Stomach smooth muscle (tissue), 2 donors: ENCODE measurements around the gene MRPL10.

Experiments
- H3K27ac ChIP-seq: one replicate; pipeline ENCODE4 v1.7.0; 2013; ENCODE audit warnings: mild to moderate bottlenecking, low read length, inconsistent platforms
- H3K27me3 ChIP-seq, 2 donors: one replicate each; pipeline ENCODE4 v1.7.0; 2013; ENCODE audit warnings: low read length in 2 of 2; ENCODE audit not compliant: insufficient read depth in 2 of 2, control insufficient read depth in 1 of 2
- H3K36me3 ChIP-seq, 2 donors: one replicate each; pipeline ENCODE4 v1.7.0; 2013; ENCODE audit warnings: low read length in 2 of 2; ENCODE audit not compliant: control insufficient read depth in 2 of 2, insufficient read depth in 2 of 2
- H3K4me1 ChIP-seq: one replicate; pipeline ENCODE4 v1.7.0; 2013; ENCODE audit warnings: low read length; ENCODE audit not compliant: control insufficient read depth, insufficient read depth
- H3K4me3 ChIP-seq, 2 donors: one replicate each; pipeline ENCODE4 v1.7.0; 2013; ENCODE audit warnings: low read length in 2 of 2
- H3K9ac ChIP-seq, 2 donors: one replicate each; pipeline ENCODE4 v1.7.0; 2013; ENCODE audit warnings: low read length in 2 of 2, mild to moderate bottlenecking in 1 of 2
- H3K9me3 ChIP-seq, 2 donors: one replicate each; pipeline ENCODE4 v1.7.0; 2013; ENCODE audit warnings: low read length in 2 of 2; ENCODE audit not compliant: control insufficient read depth in 2 of 2
- donor health status: healthy.
- donor health status: Pancreatic carcinoma.

Gene MRPL10

DNA sequence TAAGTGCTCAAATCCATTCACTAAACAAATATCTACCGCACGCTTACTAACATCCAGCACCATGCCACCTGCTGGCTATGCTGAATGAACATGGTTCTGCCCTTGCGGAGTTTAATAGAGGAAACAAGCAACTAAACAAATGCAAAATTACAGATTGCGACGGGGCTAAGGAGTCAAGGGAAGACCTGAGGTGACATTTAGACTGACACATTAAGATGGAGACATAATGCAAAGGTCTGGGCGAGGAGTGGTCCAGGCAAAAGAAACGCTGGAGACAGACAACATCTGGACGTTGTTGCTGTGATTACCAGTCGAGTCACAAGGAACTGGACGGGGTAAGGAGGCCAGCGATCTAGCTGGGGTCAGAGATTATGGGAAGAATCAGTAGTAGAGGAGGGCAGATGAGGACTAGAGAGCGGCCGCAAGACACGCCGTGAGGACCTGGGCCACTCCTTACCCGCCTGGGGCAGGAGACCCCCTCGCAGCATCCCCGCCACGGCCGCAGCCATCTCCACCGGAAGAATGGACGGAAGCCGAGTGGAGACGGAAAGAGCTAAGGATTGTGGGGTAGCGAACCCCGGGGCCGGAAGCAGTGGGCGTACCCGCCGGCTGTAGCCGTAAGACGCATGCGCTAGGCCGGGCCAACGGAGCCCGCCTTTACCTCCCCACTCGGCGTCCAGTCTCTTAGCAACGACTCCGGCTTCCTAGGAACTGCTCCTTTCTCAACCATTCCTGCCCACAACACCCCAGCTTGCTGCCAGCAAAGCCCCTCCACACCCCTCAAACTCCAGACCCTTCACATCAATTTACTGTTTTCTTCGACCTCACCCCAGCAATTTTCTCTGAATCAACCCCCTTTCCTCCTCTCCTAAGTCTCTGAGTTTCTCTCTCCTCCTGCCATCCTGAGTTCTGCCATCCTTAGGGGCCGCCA, at the start of gene MRPL10, which contains the start of gene LRRC46:
TSS of gene MRPL10 (minus strand) at position 539 of the 931 bp plus-strand sequence. CDS start at position 509, 30 bp downstream.
TSS of gene LRRC46 (plus strand) at position 668 of the 931 bp plus-strand sequence. CDS start 320 bp downstream, outside the sequence.
- no peaks in the 10 kb centered on the region for H3K9me3 ChIP-seq
- H3K27ac ChIP-seq: peak within 1 kb of the TSS; percentile 69
- H3K4me3 ChIP-seq: peak within 1 kb of the TSS; percentile 94 to 99
- no peaks in the 10 kb centered on the region for H3K27me3 ChIP-seq
- H3K36me3 ChIP-seq: peaks cover 17 to 21% of the 10 kb centered on the region in 2 donors
- H3K9ac ChIP-seq: peak within 1 kb of the TSS; percentile 79 to 97
- peaks cover 23% of the 10 kb centered on the region for H3K4me1 ChIP-seq

DNA sequence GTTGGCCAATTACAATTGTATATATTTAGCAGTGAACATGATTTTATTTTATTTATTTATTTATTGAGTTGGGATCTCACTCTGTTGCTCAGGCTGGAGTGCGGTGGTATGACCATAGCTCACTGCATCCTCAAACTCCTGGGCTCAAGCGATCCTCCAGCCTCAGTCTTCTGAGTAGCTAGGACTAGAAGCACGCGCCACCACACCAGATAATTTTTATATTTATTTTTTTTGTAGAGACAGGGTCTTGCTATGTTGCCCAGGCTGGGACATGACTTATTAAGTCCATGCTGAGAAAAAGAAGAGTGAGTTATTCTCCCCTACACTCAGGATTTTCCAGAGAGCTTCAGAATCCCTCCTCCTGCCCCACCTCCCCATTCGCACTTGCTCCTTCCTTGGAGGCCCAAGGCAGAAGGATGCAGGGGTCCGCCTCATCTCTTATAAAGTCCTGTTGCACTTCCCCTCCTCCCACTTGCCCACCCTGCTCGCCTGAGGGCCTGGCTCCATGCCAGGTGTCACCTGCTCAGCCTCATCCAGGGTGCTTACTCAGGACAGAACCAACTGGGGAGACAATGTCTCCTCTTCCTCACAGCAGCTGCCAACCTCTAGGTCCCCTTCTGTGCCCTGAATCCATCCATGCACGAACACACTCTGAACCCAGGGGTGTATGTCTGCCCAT, 48.6 kb upstream of the MRPL10 start:
- peaks cover 23 to 33% of the 10 kb centered on the region in 2 donors for H3K27me3 ChIP-seq

DNA sequence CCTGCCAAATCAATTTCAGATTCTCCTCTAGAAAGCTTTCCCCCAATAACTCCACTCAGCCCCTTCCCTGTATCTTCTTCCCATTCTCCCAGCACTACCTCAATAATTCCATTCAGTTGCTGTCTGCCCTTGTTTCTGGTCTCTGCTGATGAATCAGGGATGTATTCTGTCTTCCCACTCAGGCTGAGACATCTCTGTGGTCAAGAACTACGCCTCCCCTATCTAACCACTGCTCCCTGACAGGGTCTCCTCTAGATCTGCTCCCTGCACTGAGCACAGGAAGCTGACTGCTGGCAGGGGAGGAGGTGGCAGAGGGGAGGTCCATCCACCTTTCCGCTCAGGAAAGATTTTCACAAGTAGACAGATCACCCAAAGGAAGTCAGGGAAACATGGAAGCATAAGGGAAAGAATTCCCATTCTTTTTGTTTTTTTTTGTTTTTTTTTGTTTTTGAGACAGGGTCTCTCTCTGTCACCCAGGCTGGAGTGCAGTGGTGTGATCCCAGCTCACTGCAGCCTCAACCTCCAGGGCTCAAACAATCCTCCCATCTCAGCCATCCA, 47.8 kb upstream of the MRPL10 start:
- Histone ChIP-seq H3K4me1 (peaks cover 2% of the 10 kb centered on the region), H3K27me3 (peaks cover 27 to 40% of the 10 kb centered on the region in 2 donors), H3K27ac (no peak overlapping the region), H3K36me3 (no peaks in the 10 kb centered on the region), H3K9me3 (no peaks in the 10 kb centered on the region), H3K4me3 (no peak overlapping the region), H3K9ac (no peak overlapping the region)

More for the DNA sequence above, 48.6 kb upstream of the MRPL10 start:
- Histone ChIP-seq H3K4me1 (peaks cover 2% of the 10 kb centered on the region), H3K36me3 (no peaks in the 10 kb centered on the region), H3K9ac (no peak overlapping the region), H3K27ac (no peak overlapping the region), H3K4me3 (no peak overlapping the region), H3K9me3 (no peaks in the 10 kb centered on the region)

DNA sequence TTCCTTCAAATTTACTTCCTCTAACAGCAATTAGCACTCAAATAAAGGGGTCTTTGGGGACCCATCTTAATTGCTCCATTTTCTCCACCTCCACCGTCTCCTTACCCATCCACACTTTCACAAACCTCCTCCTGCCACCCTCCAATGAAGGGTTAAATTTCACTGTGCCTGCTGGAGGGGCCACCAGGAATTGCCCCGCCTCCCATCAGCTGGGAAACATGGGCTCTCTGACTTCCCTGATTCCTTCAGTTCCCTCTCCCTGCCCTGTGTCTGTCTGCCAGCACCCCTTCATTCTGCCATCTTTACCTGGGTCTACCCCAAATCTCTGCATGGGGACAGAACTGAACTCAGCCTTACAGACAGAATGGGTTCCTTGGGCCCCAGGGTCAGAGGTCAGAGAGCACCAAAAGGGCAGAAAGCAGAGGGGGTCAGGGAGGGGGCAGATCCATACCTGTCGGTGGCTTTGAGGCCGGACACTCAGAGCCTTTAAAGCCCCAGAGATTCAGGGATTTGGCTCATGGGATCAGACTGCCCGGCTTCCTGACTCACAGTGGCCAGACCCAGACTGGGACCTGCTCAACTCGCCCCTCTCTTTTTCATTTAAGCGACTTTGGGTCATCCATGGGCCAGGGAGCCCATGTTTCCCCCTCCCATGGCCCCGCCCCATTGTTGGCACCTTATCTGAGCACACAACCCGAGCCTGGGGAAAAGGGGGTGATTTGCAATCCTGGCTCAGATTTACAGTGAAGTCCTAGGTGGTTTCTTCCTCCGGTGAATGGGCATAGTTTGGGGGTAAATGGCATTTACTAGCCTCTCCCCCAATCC, 47.1 kb upstream of the MRPL10 start:
- no peak overlapping the region for H3K27ac ChIP-seq
- H3K4me1 ChIP-seq: peaks cover 2% of the 10 kb centered on the region
- no peak overlapping the region for H3K9ac ChIP-seq
- H3K36me3 ChIP-seq: no peaks in the 10 kb centered on the region
- H3K27me3 ChIP-seq: peaks cover 27 to 40% of the 10 kb centered on the region in 2 donors
- no peaks in the 10 kb centered on the region for H3K9me3 ChIP-seq
- no peak overlapping the region for H3K4me3 ChIP-seq

DNA sequence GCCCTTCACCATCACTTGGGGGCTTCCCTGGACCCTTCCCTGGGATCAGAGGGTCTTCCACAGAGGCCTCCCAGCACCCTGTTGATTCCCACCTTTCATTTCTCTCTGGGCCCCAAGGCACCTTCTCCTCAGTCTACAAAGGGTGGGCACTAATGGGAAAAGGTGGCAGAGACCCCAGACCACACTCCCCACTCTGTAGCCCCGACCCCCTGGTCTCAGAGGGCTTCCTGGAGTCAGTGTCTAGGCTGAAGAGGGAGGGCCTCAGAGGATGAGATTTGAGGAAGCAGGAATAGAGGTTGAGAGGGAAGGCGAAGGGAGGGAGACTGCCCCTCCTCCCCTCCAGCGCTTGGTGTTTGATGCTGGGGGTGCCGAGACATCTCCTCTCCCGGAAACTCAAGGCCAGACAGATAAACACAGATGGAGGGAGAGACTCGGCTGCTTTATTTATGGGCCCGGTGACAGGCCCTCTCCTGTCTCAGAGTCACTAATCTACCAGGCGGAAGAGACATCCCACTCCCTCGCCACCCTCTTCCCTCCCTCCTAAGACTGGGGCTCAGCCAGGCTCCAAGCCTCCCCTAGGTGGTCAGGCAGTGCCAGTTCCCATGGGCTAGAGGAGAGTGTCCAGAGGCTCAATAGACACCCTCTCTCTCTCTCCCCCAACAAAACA, 46.2 kb upstream of the MRPL10 start:
- Histone ChIP-seq H3K36me3 (no peaks in the 10 kb centered on the region), H3K9ac (no peak overlapping the region), H3K27me3 (peaks cover 31 to 46% of the 10 kb centered on the region in 2 donors), H3K27ac (no peak overlapping the region), H3K9me3 (no peaks in the 10 kb centered on the region), H3K4me1 (peaks cover 4% of the 10 kb centered on the region), H3K4me3 (no peak overlapping the region)

DNA sequence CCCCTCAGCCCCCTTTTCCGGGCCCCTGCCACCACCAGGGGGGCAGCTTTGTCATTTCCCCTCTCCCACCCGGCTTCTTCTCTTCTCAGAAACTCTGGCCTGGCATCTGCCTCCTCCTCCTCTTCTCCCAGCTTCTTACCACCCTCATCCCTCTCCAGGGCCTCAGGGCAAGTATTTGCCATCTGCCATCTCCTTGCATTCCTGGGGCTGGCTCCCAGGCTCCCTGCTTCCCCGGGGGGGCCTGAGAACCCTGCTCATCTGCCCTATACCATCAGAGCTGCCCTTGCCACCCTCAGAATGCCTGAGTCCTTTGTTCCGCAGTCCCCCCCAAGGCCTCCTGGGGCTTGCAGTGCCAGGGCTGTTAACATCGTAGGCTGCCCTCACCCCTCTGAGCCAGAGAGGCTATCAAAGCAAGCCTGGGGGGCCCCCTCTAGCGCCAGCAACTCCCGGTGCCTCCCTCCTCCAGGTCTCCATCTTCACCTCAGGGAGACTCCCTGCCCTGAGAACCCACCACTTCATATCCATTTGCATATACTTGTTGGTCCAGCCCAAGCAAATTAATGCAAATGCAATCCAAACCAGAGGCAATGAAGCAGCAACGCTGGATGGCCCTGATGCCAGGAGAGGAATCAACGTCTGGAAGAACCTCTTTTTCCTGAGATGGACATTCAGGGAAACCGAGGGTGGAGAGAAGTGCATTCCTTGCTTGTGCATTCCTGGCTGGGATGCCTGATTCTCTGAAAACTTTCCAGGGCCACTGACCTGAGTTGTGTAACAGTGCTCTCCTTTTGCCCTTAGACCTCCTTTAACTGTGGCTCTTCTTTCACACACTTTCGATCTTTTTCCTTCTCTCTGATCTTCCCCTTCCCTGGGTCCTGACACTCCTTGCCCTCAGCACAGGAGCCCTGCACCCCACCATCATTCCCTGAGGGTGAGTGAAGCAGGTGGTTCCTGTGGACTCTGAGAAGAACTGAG, 44.0 kb upstream of the MRPL10 start:
- H3K27me3 ChIP-seq: peaks cover 48 to 54% of the 10 kb centered on the region in 2 donors
- no peaks in the 10 kb centered on the region for H3K9me3 ChIP-seq
- H3K36me3 ChIP-seq: no peaks in the 10 kb centered on the region
- H3K27ac ChIP-seq: no peak overlapping the region
- no peak overlapping the region for H3K4me3 ChIP-seq
- H3K9ac ChIP-seq: no peak overlapping the region
- peaks cover 5% of the 10 kb centered on the region for H3K4me1 ChIP-seq

DNA sequence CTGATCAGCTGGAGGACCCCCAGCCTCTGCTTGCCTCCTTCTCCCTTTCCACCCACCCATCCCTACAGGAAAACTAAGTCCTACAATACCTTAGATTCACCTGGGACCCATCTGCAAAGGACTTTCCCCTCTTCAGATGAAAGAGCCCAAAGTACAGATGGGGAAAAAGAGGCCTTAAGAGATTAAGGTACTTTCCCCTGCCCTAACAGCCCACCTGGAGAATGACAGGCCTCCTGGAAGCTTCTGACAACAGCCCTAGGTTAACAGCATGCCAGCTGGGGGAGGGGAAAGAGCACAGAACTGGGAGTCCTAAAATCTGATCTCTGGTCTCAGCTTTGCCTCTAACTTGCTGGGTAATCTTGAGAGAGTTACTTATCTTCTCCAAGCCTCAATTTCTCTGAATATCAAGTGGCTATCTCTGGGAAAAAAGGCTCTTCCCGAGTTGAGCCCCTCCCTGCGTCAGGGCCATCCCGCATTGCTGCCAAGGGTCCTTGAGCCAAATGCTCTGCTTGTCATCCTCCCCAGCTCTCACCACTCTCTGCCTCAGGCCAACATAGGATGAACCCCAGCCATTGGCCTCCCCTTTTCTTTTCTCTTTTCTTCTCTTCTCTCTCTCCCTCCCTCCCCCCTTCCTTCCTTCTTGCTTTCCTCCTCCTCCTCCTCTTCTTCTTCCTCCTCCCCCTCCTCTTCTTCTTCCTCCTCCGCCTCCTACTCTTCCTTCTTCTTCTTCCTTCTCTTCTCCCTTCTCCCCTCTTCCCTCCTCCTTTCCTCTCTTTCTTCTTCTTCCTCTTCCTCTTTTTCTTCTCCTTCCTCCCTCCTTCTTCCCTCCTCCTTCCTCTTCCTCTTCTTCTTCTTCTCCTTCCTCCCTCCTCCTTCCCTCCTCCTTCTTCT, 42.1 kb upstream of the MRPL10 start:
- H3K27ac ChIP-seq: no peak overlapping the region
- peaks cover 51 to 57% of the 10 kb centered on the region in 2 donors for H3K27me3 ChIP-seq
- no peak overlapping the region for H3K9ac ChIP-seq
- H3K9me3 ChIP-seq: no peaks in the 10 kb centered on the region
- peaks cover 5% of the 10 kb centered on the region for H3K4me1 ChIP-seq
- H3K36me3 ChIP-seq: no peaks in the 10 kb centered on the region
- H3K4me3 ChIP-seq: no peak overlapping the region

DNA sequence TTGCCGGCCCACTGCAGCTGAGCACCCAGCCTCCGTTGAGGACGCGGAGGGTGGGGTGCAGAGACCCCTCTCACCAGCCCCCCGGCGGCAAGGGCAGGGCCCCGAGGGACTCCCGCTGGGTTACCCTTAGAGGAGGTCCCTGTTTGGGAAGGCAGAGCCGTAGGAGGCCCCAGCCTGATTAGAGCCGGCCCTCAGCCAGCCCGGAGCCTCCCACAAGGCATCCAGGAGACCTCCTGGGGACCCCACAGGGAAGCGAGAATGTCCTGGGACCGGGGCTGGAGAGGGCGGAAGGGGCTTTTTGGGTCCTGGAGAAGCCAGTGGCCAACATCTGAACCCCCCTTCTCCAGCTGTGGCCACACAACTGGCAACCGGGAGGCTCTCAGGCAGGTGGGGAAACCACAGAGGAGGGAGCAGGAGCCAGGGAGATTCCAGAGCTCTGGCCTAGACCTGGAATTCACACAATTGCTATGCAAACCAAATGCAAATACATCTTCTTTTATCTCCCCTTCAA, 41.4 kb upstream of the MRPL10 start:
- no peak overlapping the region for H3K4me3 ChIP-seq

More for the DNA sequence above, 41.4 kb upstream of the MRPL10 start:
- Histone ChIP-seq H3K27me3 (peaks cover 51 to 52% of the 10 kb centered on the region in 2 donors), H3K9me3 (no peaks in the 10 kb centered on the region), H3K4me1 (peaks cover 5% of the 10 kb centered on the region), H3K27ac (no peak overlapping the region), H3K36me3 (no peaks in the 10 kb centered on the region), H3K9ac (no peak overlapping the region)
